K562 (cell line): ENCODE results near the gene FSTL3. TPM values are rescaled to one million over a fixed set of nuclear protein-coding genes. Genes with fewer than 3 reads are reported as not detected.

Source experiments
- CREB1 ChIP-seq, 2 experiments: sonication (generic) in 1 of 2; formaldehyde crosslinking in 1 of 2; IDR thresholded peaks; 2 replicates each; pipeline versions ENCODE4 v1.6.1 to v1.8.0; 2012 to 2022; ENCODE audit warnings: inconsistent platforms in 1 of 2, mild to moderate bottlenecking in 1 of 2, missing genetic modification reagents in 1 of 2, moderate library complexity in 1 of 2
- CSDE1 ChIP-seq, 2 experiments: fragments of 450-650 bp; IDR thresholded peaks; 2 replicates each; pipeline ENCODE4 v1.6.1; 2016; ENCODE audit warnings: mild to moderate bottlenecking in 1 of 2
- CTCF ChIP-seq, 3 experiments: IDR thresholded peaks in 2 of 3; conservative IDR thresholded peaks in 1 of 3; 2 replicates each; pipeline ENCODE4 v1.5.1; 2011 to 2012; ENCODE audit warnings: low read length in 3 of 3, mild to moderate bottlenecking in 3 of 3, control low read depth in 2 of 3, improper control_type of control experiment in 1 of 3, inconsistent platforms in 1 of 3, low read depth in 1 of 3, mixed read lengths in 1 of 3, moderate library complexity in 1 of 3; ENCODE audit not compliant: insufficient read depth in 2 of 3
- HDAC2 ChIP-seq: fragments of 450-650 bp; IDR thresholded peaks from 2 replicates; pipeline ENCODE4 v1.6.1; 2016; ENCODE audit warnings: mild to moderate bottlenecking
- HMGXB4 ChIP-seq: sonication (generic); formaldehyde crosslinking; IDR thresholded peaks from 2 replicates; pipeline ENCODE4 v1.8.1; 2023; ENCODE audit warnings: mild to moderate bottlenecking, missing genetic modification reagents
- LCOR ChIP-seq: sonication (generic); formaldehyde crosslinking; IDR thresholded peaks from 2 replicates; pipeline ENCODE4 v1.8.0; 2022; ENCODE audit warnings: mild to moderate bottlenecking, missing genetic modification reagents
- NRF1 ChIP-seq, 2 experiments: fragments of 450-650 bp; IDR thresholded peaks in 1 of 2; conservative IDR thresholded peaks in 1 of 2; 2 replicates each; pipeline ENCODE4 v1.6.1; 2014; ENCODE audit warnings: mild to moderate bottlenecking in 2 of 2
- PKNOX1 ChIP-seq: fragments of 450-650 bp; IDR thresholded peaks from 2 replicates; pipeline ENCODE4 v1.6.1; 2016
- POLR2A ChIP-seq: fragments of 450-650 bp; conservative IDR thresholded peaks from 2 replicates; pipeline ENCODE4 v1.6.1; 2016
- PRDM10 ChIP-seq: fragments of 450-650 bp; IDR thresholded peaks from 2 replicates; pipeline ENCODE4 v1.6.1; 2018; ENCODE audit not compliant: partially characterized antibody
- RB1 ChIP-seq: fragments of 450-650 bp; IDR thresholded peaks from 2 replicates; pipeline ENCODE4 v1.6.1; 2017; ENCODE audit warnings: low read depth, mild to moderate bottlenecking
- RBFOX2 ChIP-seq: fragments of 200-400 bp; formaldehyde crosslinking; IDR thresholded peaks from 2 replicates; pipeline ENCODE4 v1.6.1; 2017; ENCODE audit warnings: low read depth, mild to moderate bottlenecking, low read length, moderate library complexity
- SMARCA5 ChIP-seq: fragments of 450-650 bp; IDR thresholded peaks from 2 replicates; pipeline ENCODE4 v1.6.1; 2016
- SRF ChIP-seq, 2 experiments: fragments of 250-450, 450-650 bp in 1 of 2; sonication (Bioruptor Pico) in 1 of 2; sonication (generic) in 1 of 2; formaldehyde crosslinking; IDR thresholded peaks; 2 replicates each; pipeline versions ENCODE4 v1.5.0 to v1.5.1; 2020 to 2022; ENCODE audit warnings: mild to moderate bottlenecking in 1 of 2, missing genetic modification reagents in 1 of 2
- STAT5A ChIP-seq: IDR thresholded peaks from 2 replicates; pipeline ENCODE4 v1.6.1; 2012; ENCODE audit warnings: low read length, inconsistent platforms, borderline replicate concordance
- XRCC5 ChIP-seq: fragments of 200-400 bp; formaldehyde crosslinking; IDR thresholded peaks from 2 replicates; pipeline ENCODE4 v1.6.1; 2017; ENCODE audit warnings: low read depth, mild to moderate bottlenecking, low read length
- ZNF280B ChIP-seq: fragments of 250-450 bp; sonication (Bioruptor Pico); IDR thresholded peaks from 2 replicates; pipeline ENCODE4 v1.5.1; 2021; ENCODE audit warnings: mild to moderate bottlenecking
- polyA plus RNA-seq, 8 experiments: library from polyadenylated mRNA; depleted of rRNA in 4 of 8; stranded (reverse) in 5 of 8; unstranded in 3 of 8; fragments of >200 nt; fragmentation: Nextera tagmentation in 2 of 8; fragmentation: Illumina TruSeq in 1 of 8; extraction: Ambion mirVana in 2 of 8; extraction: Trizol in 1 of 8; gene quantifications; 2 replicates each; pipeline versions ENCODE4 v1.2.1 to v1.2.3, GENCODE V29; 2011 to 2014; ENCODE audit warnings: inconsistent platforms in 1 of 8, missing spikeins in 1 of 8
- total RNA-seq, 7 experiments: library from RNA; depleted of rRNA in 6 of 7; stranded (reverse); fragments of >200 nt in 6 of 7; fragmentation: Illumina TruSeq in 2 of 7; extraction: Trizol in 2 of 7; gene quantifications; 2 replicates each; pipeline versions ENCODE4 v1.2.1 to v1.2.3, GENCODE V29; 2011 to 2021; ENCODE audit warnings: low replicate concordance in 1 of 7

Gene FSTL3
- total and polyA plus RNA-seq, 9 of the 15 experiments (the other 6 are each of a cell fraction or from before 2014, with no cell fraction given): 0.35 to 6.8 (median 4.2) TPM; not detected in 1

GRCh38 chr19:703651-704446 is 27.7 kb downstream of the FSTL3 start (continued):
- TF ChIP-seq CREB1 (IDR thresholded peaks at IDR 0.05) (no peak), CREB1 (CRISPR knock-in tag; IDR thresholded peaks at IDR 0.05) (no peak), SRF (CRISPR knock-in tag; IDR thresholded peaks at IDR 0.05) (no peak; a peak in 1 of 4 replicates), NRF1 (conservative IDR thresholded peaks at IDR 0.05 in 1 of 2, IDR thresholded peaks at IDR 0.05 in 1 of 2) (peak; percentile 47 to 59; a peak in 3 of 4 replicates), RBFOX2 (peak; percentile 74), POLR2A (peak; percentile 70; the same call in 1 of the 2 replicates), STAT5A (no peak), PKNOX1 (peak; percentile 70), CTCF (IDR thresholded peaks at IDR 0.05 in 2 of 3, conservative IDR thresholded peaks at IDR 0.05 in 1 of 3; ENCODE audit: insufficient read depth in 2 of 3, low read depth in 1 of 3, low read length in 3 of 3) (peak in 2 of 3 experiments; percentile 32 to 45; a peak in 3 of 6 replicates), HDAC2 (0 out of 2 replicates have a peak, but pooled peaks have one; percentile 5), RB1 (0 out of 2 replicates have a peak, but pooled peaks have one; percentile 21), CSDE1 (IDR thresholded peaks at IDR 0.05) (no peak), XRCC5 (0 out of 2 replicates have a peak, but pooled peaks have one; percentile 6), HMGXB4 (no peak), LCOR (CRISPR knock-in tag) (no peak), PRDM10 (peak; percentile 56), SMARCA5 (no peak), ZNF280B (CRISPR knock-in tag) (no peak)
